GM06990 (cell line): ENCODE measurements around the gene RPL13.

Source experiments
- DNase-seq: peaks from one replicate; pipeline ENCODE4 v3.0.0-alpha.2; 2011; ENCODE audit not compliant: insufficient read length; ENCODE audit errors: extremely low read depth
- H3K27me3 ChIP-seq: replicated peaks from 2 replicates; pipeline ENCODE4 v1.6.0; 2011; ENCODE audit warnings: low read length; ENCODE audit not compliant: control insufficient read depth, insufficient read depth
- H3K36me3 ChIP-seq: 2 replicates; pipeline ENCODE4 v1.5.1; 2011; ENCODE audit warnings: low read length; ENCODE audit not compliant: control insufficient read depth, insufficient read depth
- H3K4me3 ChIP-seq: replicated peaks from 2 replicates; pipeline ENCODE4 v1.5.1; 2011; ENCODE audit warnings: low read depth, mild to moderate bottlenecking, control low read depth, low read length
- CTCF ChIP-seq: IDR thresholded peaks from 2 replicates; pipeline ENCODE4 v1.5.1; 2011; ENCODE audit warnings: low read length, control low read depth, mild to moderate bottlenecking, inconsistent platforms; ENCODE audit not compliant: insufficient read depth, poor library complexity, severe bottlenecking

The RPL13 gene

GRCh38 chr16:89550421-89551007 is 10.0 kb upstream of the RPL13 start:
- DNase-seq: no peak
- Histone ChIP-seq H3K4me3 (no peak overlapping the region), H3K27me3 (no peaks in the 10 kb centered on the region), H3K36me3 (peaks cover 31% of the 10 kb centered on the region)
- no peak for TF ChIP-seq CTCF

GRCh38 chr16:89552329-89552728 is 8.2 kb upstream of the RPL13 start:
- H3K27me3 ChIP-seq: no peaks in the 10 kb centered on the region
- H3K4me3 ChIP-seq: no peak overlapping the region
- no peak for DNase-seq
- H3K36me3 ChIP-seq: peaks cover 35% of the 10 kb centered on the region
- no peak for TF ChIP-seq CTCF

GRCh38 chr16:89552913-89553312 is 7.6 kb upstream of the RPL13 start:
- no peak for DNase-seq
- Histone ChIP-seq H3K4me3 (no peak overlapping the region), H3K36me3 (peaks cover 33% of the 10 kb centered on the region), H3K27me3 (no peaks in the 10 kb centered on the region)
- TF ChIP-seq CTCF: no peak

GRCh38 chr16:89553733-89554132 is 6.7 kb upstream of the RPL13 start:
- no peak overlapping the region for H3K4me3 ChIP-seq
- H3K27me3 ChIP-seq: no peaks in the 10 kb centered on the region
- no peak for DNase-seq
- peaks cover 32% of the 10 kb centered on the region for H3K36me3 ChIP-seq
- no peak for TF ChIP-seq CTCF

GRCh38 chr16:89554343-89554742 is 6.1 kb upstream of the RPL13 start:
- no peaks in the 10 kb centered on the region for H3K27me3 ChIP-seq
- H3K36me3 ChIP-seq: peaks cover 31% of the 10 kb centered on the region
- no peak for DNase-seq
- no peak for TF ChIP-seq CTCF
- no peak overlapping the region for H3K4me3 ChIP-seq

- no peak for TF ChIP-seq CTCF
- H3K27me3 ChIP-seq: no peaks in the 10 kb centered on the region
- no peak for DNase-seq
- H3K4me3 ChIP-seq: no peak overlapping the region
- H3K36me3 ChIP-seq: peaks cover 29% of the 10 kb centered on the region
Measured at GRCh38 chr16:89555265-89555664, 5.2 kb upstream of the RPL13 start.
